ENCODE data around the gene LRRK2.
"Not testable (repeated sequence)": the region's sequence is repeated elsewhere in the genome, so short reads cannot be mapped to it uniquely, and the experiment has no call there.

Gene LRRK2

GRCh38 chr12:40225984-40226602, 1.3 kb downstream of the LRRK2 start:
- Mint-ChIP-seq H3K36me3 (peaks cover 5% of the 10 kb centered on the region), H3K4me3 (no peak overlapping the region), H3K9me3 (no peaks in the 10 kb centered on the region), H3K27me3 (peaks cover 41% of the 10 kb centered on the region), H3K4me1 (peaks cover 13% of the 10 kb centered on the region), H3K27ac (no peak overlapping the region)
- DNase-seq, result no peak
- CTCF ChIA-PET, result no interaction called here

- CTCF ChIA-PET, result no interaction called here
- H3K27ac Mint-ChIP-seq, result no peak overlapping the region
- no peaks in the 10 kb centered on the region for H3K9me3 Mint-ChIP-seq
- no peak overlapping the region for H3K4me3 Mint-ChIP-seq
- H3K27me3 Mint-ChIP-seq, result peaks cover 41% of the 10 kb centered on the region
- DNase-seq, result no peak
- H3K36me3 Mint-ChIP-seq, result peaks cover 5% of the 10 kb centered on the region
- peaks cover 13% of the 10 kb centered on the region for H3K4me1 Mint-ChIP-seq
These were observed 1.9 kb downstream of the LRRK2 start for GRCh38 chr12:40226705-40227104.

- DNase-seq, result no peak
- H3K27me3 Mint-ChIP-seq, result peaks cover 41% of the 10 kb centered on the region
- H3K36me3 Mint-ChIP-seq, result peaks cover 5% of the 10 kb centered on the region
- peaks cover 13% of the 10 kb centered on the region for H3K4me1 Mint-ChIP-seq
- no peak overlapping the region for H3K27ac Mint-ChIP-seq
- H3K4me3 Mint-ChIP-seq, result no peak overlapping the region
- H3K9me3 Mint-ChIP-seq, result no peaks in the 10 kb centered on the region
- CTCF ChIA-PET, result no interaction called here
These were observed 2.6 kb downstream of the LRRK2 start for GRCh38 chr12:40227447-40227846.

GRCh38 chr12:40228727-40229126, 3.9 kb downstream of the LRRK2 start:
- no peak overlapping the region for H3K27ac Mint-ChIP-seq
- peaks cover 5% of the 10 kb centered on the region for H3K36me3 Mint-ChIP-seq
- no peaks in the 10 kb centered on the region for H3K9me3 Mint-ChIP-seq
- H3K4me1 Mint-ChIP-seq, result peaks cover 11% of the 10 kb centered on the region
- H3K4me3 Mint-ChIP-seq, result no peak overlapping the region
- CTCF ChIA-PET, result no interaction called here
- no peak for DNase-seq
- peaks cover 29% of the 10 kb centered on the region for H3K27me3 Mint-ChIP-seq

- Mint-ChIP-seq H3K27me3 (peaks cover 17% of the 10 kb centered on the region), H3K9me3 (no peaks in the 10 kb centered on the region), H3K4me3 (no peak overlapping the region), H3K36me3 (peaks cover 2% of the 10 kb centered on the region), H3K4me1 (peaks cover 5% of the 10 kb centered on the region), H3K27ac (no peak overlapping the region)
- no peak for DNase-seq
- CTCF ChIA-PET, result no interaction called here
These were observed 5.2 kb downstream of the LRRK2 start for GRCh38 chr12:40229690-40230651.

GRCh38 chr12:40232602-40233001, 7.8 kb downstream of the LRRK2 start:
- Mint-ChIP-seq H3K27me3 (no peaks in the 10 kb centered on the region), H3K27ac (no peak overlapping the region), H3K4me3 (no peak overlapping the region), H3K36me3 (no peaks in the 10 kb centered on the region), H3K4me1 (no peaks in the 10 kb centered on the region), H3K9me3 (no peaks in the 10 kb centered on the region)
- CTCF ChIA-PET, result interaction anchor here (0.5 to 0.8 kb wide), 3 partner anchors 92 to 1942 kb away, joined by 3 read pairs; no protein-coding TSS in a partner anchor
- DNase-seq, result no peak

GRCh38 chr12:40233741-40234367, 9.1 kb downstream of the LRRK2 start:
- no peak for DNase-seq
- CTCF ChIA-PET, result no interaction called here
- no peaks in the 10 kb centered on the region for H3K4me1 Mint-ChIP-seq
- H3K27me3 Mint-ChIP-seq, result no peaks in the 10 kb centered on the region
- H3K4me3 Mint-ChIP-seq, result no peak overlapping the region
- H3K36me3 Mint-ChIP-seq, result no peaks in the 10 kb centered on the region
- no peaks in the 10 kb centered on the region for H3K9me3 Mint-ChIP-seq
- no peak overlapping the region for H3K27ac Mint-ChIP-seq

- CTCF ChIA-PET, result no interaction called here
- no peak for DNase-seq
- Mint-ChIP-seq H3K36me3 (no peaks in the 10 kb centered on the region), H3K27me3 (no peaks in the 10 kb centered on the region), H3K27ac (no peak overlapping the region), H3K4me3 (no peak overlapping the region), H3K9me3 (no peaks in the 10 kb centered on the region), H3K4me1 (no peaks in the 10 kb centered on the region)
These were observed 11.6 kb downstream of the LRRK2 start for GRCh38 chr12:40236357-40236850.

- Mint-ChIP-seq H3K27me3 (no peaks in the 10 kb centered on the region), H3K36me3 (no peaks in the 10 kb centered on the region), H3K4me3 (no peak overlapping the region), H3K27ac (no peak overlapping the region), H3K4me1 (no peaks in the 10 kb centered on the region), H3K9me3 (no peaks in the 10 kb centered on the region)
- CTCF ChIA-PET, result no interaction called here
- DNase-seq, result no peak
These were observed 13.6 kb downstream of the LRRK2 start for GRCh38 chr12:40238266-40238902.

- Mint-ChIP-seq H3K9me3 (no peaks in the 10 kb centered on the region), H3K36me3 (no peaks in the 10 kb centered on the region), H3K27ac (no peak overlapping the region), H3K27me3 (no peaks in the 10 kb centered on the region), H3K4me3 (no peak overlapping the region), H3K4me1 (no peaks in the 10 kb centered on the region)
- CTCF ChIA-PET, result no interaction called here
- DNase-seq, result no peak
These were observed 14.2 kb downstream of the LRRK2 start for GRCh38 chr12:40238979-40239378.

GRCh38 chr12:40240779-40241178, 16.0 kb downstream of the LRRK2 start:
- CTCF ChIA-PET, result no interaction called here
- H3K4me3 Mint-ChIP-seq, result no peak overlapping the region
- no peaks in the 10 kb centered on the region for H3K27me3 Mint-ChIP-seq
- no peak for DNase-seq
- H3K9me3 Mint-ChIP-seq, result no peaks in the 10 kb centered on the region
- no peaks in the 10 kb centered on the region for H3K4me1 Mint-ChIP-seq
- H3K36me3 Mint-ChIP-seq, result no peaks in the 10 kb centered on the region
- H3K27ac Mint-ChIP-seq, result no peak overlapping the region

GRCh38 chr12:40241741-40242140, 16.9 kb downstream of the LRRK2 start:
- H3K9me3 Mint-ChIP-seq, result no peaks in the 10 kb centered on the region
- H3K27me3 Mint-ChIP-seq, result no peaks in the 10 kb centered on the region
- no peak overlapping the region for H3K27ac Mint-ChIP-seq
- no peaks in the 10 kb centered on the region for H3K4me1 Mint-ChIP-seq
- H3K4me3 Mint-ChIP-seq, result no peak overlapping the region
- H3K36me3 Mint-ChIP-seq, result no peaks in the 10 kb centered on the region
- no peak for DNase-seq
- CTCF ChIA-PET, result no interaction called here

GRCh38 chr12:40244526-40245156, 19.8 kb downstream of the LRRK2 start:
- CTCF ChIA-PET, H3K4me1 Mint-ChIP-seq, H3K4me3 Mint-ChIP-seq, H3K9me3 Mint-ChIP-seq, H3K27me3 Mint-ChIP-seq, H3K36me3 Mint-ChIP-seq, DNase-seq, H3K27ac Mint-ChIP-seq: not testable (repeated sequence)

- no peaks in the 10 kb centered on the region for H3K36me3 Mint-ChIP-seq
- no peaks in the 10 kb centered on the region for H3K9me3 Mint-ChIP-seq
- CTCF ChIA-PET, result no interaction called here
- H3K4me3 Mint-ChIP-seq, result no peak overlapping the region
- no peak for DNase-seq
- no peak overlapping the region for H3K27ac Mint-ChIP-seq
- H3K4me1 Mint-ChIP-seq, result no peaks in the 10 kb centered on the region
- H3K27me3 Mint-ChIP-seq, result no peaks in the 10 kb centered on the region
These were observed 23.2 kb downstream of the LRRK2 start for GRCh38 chr12:40248034-40248433.
